Stimulated activated CD8-positive, alpha-beta memory T cell treated with anti-CD3 and anti-CD28 coated beads, Interleukin-15, amount 100 ng/mL, for 1 hour (primary cell): Measurements from ENCODE around the gene TAF11L2.
"Not testable (repeated sequence)": the region's sequence is repeated elsewhere in the genome, so short reads cannot be mapped to it uniquely, and the experiment has no call there.

Experiments
- DNase-seq: peaks from one replicate; pipeline ENCODE4 v3.0.0-alpha.2; 2020; ENCODE audit warnings: low read depth

Gene TAF11L2

DNA sequence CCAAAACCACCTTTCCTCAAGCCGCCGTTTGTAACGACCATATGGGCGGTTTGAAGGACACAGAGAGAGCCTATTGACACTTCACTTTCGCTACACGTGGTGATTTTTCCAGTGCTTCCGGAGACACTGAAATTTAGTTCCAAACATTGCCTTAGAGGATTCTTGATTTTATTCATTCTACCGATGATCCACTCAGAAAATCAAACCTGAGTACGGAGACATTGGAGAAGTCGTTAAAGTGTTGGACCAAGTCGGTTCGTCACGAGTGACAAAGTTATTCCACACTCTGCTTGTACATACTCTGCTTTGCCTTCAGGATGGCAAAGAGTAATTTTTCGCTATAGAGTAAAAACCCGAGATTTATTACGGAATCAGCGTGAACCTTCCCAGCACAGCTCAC lies 28.5 kb downstream of the TAF11L2 start:
- not testable (repeated sequence) for DNase-seq

DNA sequence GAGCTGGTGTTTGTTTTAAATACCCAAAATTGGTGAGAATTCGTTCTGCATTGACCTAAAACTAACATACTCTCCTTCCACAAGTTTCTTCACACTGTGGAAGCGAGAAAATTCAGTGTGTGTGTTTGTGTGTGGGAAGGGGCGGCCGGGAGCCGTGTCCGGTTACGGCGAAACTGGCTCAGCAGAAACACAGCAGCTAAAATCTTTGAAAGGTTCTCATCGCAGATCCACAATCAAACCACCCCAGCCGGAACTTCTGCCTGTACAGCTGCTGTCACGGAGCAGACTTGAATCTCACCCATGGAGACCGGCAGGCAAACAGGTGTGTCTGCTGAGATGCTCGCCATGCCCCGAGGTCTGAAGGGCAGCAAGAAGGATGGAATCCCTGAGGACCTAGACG lies 30.3 kb downstream of the TAF11L2 start, which contains the start of gene TAF11L6:
TAF11L6 (plus strand) TSS at position 301 of the 400 bp plus-strand sequence.
- DNase-seq: not testable (repeated sequence)
